ENCODE results near the gene KCNMB2.

KCNMB2 gene

GRCh38 chr3:178568911-178569310 is 32.7 kb downstream of the KCNMB2 start:
- no peak for DNase-seq (ENCODE audit: low read depth)

GRCh38 chr3:178569826-178570225 is 33.6 kb downstream of the KCNMB2 start:
- no peak for DNase-seq (ENCODE audit: low read depth)

GRCh38 chr3:178583963-178584575 is 47.8 kb downstream of the KCNMB2 start:
- no peak for DNase-seq (ENCODE audit: low read depth)

- DNase-seq (ENCODE audit: low read depth) = no peak
Measured at GRCh38 chr3:178584722-178585380, 48.6 kb downstream of the KCNMB2 start.

DNA sequence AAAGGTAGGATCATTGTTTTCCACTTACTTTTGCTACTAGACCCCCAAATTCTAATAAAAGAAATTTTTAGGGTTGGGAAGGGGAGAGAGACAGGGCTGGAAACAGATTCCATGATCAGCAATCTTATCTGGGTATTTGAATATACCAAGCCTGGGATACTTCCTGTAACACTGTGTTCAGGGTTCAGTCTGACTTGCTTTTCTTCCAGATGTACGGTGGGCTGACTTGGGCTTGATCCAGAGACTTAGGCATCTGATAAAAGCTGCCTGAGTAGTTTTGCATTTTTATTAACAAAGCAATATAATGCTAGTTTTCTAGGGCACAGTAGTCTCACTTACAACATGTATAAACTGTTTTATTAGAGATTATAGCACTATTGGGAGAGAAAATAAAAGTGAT is 49.2 kb downstream of the KCNMB2 start:
- DNase-seq (ENCODE audit: low read depth) = no peak

- no peak for DNase-seq (ENCODE audit: low read depth)
Measured at GRCh38 chr3:178586076-178586475, 49.8 kb downstream of the KCNMB2 start.

GRCh38 chr3:178588628-178589027 is 52.4 kb downstream of the KCNMB2 start:
- DNase-seq (ENCODE audit: low read depth) = no peak

DNA sequence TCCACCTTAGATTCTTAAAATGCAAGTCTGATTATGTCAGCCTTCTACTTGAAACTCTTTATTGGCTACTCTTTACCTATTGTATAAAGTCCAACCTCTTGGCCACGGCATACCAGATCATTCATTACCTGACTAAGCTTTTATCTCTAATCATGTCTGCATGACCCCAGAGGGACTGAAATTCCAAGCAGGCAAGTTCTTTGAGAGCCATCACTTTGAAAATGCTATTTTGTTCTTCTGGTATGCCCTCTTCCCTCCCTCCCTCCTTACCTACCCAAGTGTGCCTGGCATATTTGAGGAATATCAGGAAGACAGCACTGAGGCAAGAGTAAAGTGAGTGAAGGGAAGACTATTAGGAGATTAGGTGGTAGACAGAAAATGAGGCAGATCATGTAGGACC is 57.5 kb downstream of the KCNMB2 start:
- no peak for DNase-seq (ENCODE audit: low read depth)

DNA sequence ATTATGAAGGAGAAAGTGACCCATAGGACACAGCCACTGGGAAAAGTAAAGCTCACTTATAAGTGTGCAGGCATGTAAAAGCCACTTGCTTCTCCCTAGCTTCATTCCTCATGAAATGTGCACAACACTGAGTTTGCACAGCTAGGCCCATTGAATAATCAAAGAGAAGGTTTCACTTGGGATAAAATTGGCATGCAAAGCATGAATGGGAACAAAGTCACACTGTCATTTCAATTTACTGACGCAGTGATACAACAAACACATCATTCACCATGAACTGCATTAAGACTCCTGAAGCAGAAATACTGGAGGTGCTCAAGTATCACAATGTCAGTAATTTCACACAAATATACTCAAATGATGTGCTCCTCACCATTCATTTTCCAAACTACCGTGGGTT is 61.1 kb downstream of the KCNMB2 start:
- no peak for DNase-seq (ENCODE audit: low read depth)

DNA sequence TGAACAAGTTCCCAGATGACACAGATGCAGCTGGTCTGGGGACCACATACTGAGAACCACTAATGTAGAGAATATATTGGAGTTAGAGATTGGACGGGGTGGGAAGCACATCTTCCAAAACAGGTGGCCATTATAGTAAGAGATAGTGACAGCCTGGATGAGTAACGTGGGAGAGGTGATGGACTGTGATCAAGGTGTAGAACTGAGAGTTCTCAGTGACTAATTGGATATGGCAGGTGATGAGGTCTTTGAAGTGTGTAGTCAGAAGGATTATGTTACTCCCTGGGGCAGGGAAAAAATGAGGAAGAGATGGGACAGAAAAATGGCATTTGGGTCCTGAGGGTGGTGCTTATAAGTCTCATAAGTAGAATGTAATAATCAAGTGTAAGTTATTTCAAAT is 66.6 kb downstream of the KCNMB2 start:
- DNase-seq (ENCODE audit: low read depth) = no peak

- no peak for DNase-seq (ENCODE audit: low read depth)
Measured at GRCh38 chr3:178603735-178604134, 67.5 kb downstream of the KCNMB2 start.

DNA sequence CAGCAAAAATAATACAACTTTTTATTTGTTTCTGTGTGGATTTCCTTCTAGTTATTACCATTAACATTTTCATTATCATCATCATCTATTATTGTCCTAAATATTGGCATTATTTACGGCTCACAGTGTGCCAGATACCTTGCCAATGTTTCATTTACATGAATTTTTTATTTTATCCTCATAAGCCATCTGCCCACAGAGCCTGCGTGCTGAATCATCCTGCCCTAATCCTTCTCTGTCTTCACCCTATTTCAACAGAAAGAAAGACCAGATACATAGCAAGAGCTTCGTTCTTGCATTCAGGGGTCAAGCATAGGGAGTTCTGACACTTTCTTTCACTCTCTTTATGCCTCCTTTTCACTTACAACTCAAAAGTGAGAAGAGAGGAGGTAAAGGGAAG is 82.0 kb downstream of the KCNMB2 start:
- no peak for DNase-seq (ENCODE audit: low read depth)

GRCh38 chr3:178618896-178619295 is 82.7 kb downstream of the KCNMB2 start:
- no peak for DNase-seq (ENCODE audit: low read depth)

DNA sequence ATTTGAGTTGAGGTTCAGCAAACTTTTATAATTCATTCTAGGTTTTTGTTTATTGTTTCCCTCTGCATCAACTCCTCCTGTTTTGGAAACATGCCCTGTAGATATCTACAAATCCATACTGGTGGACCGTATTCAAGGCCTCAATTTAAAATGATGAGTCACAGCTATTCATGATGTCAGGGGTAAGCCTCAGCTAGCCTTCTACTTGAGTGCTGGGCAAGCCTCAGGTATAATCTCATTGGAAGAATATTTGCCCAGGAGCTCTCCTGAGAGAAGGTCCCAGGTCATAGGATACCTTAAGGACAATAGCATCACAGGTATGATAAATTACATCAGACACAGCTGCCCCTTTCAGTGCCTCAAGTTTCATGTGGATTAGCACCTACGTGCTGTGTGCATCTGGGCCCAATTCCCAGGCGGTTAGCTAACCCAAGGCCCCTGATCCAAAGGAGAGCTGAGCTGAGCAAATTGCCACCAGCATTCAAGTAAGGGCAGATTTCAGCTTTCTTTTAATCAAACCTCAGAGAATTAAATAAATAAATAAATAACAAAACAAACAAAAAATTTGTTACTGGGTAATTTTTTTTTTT is 87.5 kb downstream of the KCNMB2 start:
- DNase-seq (ENCODE audit: low read depth) = no peak

- no peak for DNase-seq (ENCODE audit: low read depth)
Measured at GRCh38 chr3:178624276-178624675, 88.0 kb downstream of the KCNMB2 start.

- DNase-seq (ENCODE audit: low read depth) = no peak
Measured at GRCh38 chr3:178625053-178625600, 88.9 kb downstream of the KCNMB2 start.

GRCh38 chr3:178628037-178628436 is 91.8 kb downstream of the KCNMB2 start:
- DNase-seq (ENCODE audit: low read depth) = no peak

DNA sequence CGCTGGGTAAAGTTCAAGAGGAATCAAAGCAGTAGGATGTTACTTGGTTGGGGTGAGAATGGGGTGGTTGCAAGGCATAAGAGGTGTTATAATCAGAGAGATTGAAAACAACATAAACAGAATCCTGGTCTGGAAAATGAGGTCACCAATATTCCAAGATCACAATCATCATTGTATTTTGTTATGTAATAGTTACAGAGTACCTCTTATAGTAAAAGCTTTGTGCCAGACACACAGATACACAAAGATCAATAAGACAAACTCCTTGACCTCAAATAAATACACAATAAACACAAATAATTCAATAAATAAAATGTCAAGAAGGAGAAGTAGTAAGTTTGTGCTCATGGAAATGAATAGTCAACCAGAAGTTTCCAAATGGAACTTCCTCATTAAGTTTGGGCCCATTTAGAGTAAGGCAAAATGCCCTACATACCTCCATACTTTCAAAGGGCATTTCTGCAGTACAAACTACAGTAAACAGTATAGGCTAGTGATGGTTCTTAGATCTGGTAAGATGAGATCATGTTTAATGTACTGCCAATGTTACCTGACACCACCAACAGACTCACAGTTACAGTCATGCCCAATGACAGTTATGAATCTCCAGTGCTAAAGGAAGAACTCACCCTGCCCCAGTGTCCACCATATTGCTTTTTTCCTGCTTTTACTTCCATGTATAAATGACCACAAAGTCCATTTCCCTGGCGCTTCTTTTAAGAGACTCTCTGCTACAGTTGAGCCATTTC is 93.4 kb downstream of the KCNMB2 start:
- no peak for DNase-seq (ENCODE audit: low read depth)

- DNase-seq (ENCODE audit: low read depth) = no peak
Measured at GRCh38 chr3:178631950-178632349, 95.7 kb downstream of the KCNMB2 start.

- DNase-seq (ENCODE audit: low read depth) = no peak
Measured at GRCh38 chr3:178634975-178635374, 98.7 kb downstream of the KCNMB2 start.

DNA sequence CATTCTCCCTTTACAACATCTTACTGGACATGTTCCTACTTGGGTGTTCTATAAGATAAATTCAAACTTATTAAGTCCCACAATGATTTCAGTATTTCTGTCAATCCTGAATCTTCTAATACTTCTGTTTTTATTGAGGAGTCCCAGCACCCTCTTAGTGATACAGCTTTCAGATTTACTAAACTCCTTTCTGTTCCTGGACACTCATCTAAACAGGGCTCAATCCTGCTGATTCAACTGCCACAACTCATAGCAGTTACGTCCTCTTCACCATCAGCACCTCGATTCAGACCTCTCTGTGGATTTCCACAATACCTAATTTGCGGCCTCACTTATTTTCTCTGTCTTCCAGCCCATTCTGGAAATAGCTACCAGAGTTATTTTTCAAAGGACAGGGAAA is 101.6 kb downstream of the KCNMB2 start:
- DNase-seq (ENCODE audit: low read depth) = no peak

DNA sequence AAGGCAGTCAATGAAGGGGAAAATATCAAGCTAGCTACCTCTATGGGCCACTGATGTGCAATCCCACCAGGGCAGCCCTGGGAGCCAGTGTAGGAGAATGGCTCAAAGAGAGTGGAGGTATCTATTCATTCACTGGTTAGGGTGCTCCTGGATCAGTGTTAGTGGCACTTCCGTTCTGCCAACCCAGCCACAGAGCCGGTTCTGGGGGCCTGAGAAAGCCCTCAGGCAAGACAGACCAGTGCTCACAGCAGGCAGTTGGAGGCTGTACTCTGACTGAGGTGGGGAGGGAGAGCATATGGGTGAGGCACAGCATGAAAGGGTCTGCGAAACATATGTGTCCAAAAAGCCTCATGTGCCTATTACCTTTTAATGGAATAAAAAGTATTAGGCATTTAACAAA is 109.3 kb downstream of the KCNMB2 start:
- DNase-seq (ENCODE audit: low read depth) = no peak

All from activated gamma-delta T cell treated with anti-CD3 and anti-CD28 coated beads, Interleukin-2, amount 50 U/mL, for 16 hours (primary cell).